Measurements from ENCODE around the gene FAM47E.

FAM47E gene

DNA sequence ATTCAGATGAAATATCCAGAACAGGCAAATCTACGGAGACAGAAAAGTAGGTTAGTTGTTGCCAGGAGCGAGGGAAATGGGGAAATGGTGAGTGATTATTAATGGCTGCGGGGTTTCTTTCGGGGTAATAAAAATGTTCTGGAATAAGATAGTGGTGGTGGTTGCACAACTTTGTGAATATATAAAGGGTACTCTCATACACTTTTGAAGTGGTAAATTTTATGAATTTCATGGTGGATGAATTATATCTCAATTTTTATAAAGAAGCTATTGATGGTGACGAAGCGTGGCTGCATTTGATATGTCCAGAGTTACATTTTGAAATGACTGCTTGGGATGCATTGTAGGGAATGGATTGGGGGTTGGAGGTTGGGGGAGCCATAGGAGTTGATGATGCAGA, 16.3 kb downstream of the FAM47E start:
- no peaks in the 10 kb centered on the region for H3K27me3 ChIP-seq (ENCODE audit: insufficient read depth, low read length, poor library complexity, severe bottlenecking)
- H3K9ac ChIP-seq (ENCODE audit: low read depth, low read length, poor library complexity, severe bottlenecking) = no peak overlapping the region
- H2AFZ ChIP-seq (ENCODE audit: low read length) = no peak overlapping the region
- H4K20me1 ChIP-seq (ENCODE audit: insufficient read depth, low read length, poor library complexity, severe bottlenecking) = no peaks in the 10 kb centered on the region
- H3K36me3 ChIP-seq (ENCODE audit: insufficient read depth, low read length) = no peaks in the 10 kb centered on the region
- H3K4me3 ChIP-seq (ENCODE audit: low read length, poor library complexity, severe bottlenecking) = no peak overlapping the region
- no peak for TF ChIP-seq EZH2phosphoT487 (IDR thresholded peaks at IDR 0.05; ENCODE audit: borderline replicate concordance)
- TF ChIP-seq, protein P1, sequence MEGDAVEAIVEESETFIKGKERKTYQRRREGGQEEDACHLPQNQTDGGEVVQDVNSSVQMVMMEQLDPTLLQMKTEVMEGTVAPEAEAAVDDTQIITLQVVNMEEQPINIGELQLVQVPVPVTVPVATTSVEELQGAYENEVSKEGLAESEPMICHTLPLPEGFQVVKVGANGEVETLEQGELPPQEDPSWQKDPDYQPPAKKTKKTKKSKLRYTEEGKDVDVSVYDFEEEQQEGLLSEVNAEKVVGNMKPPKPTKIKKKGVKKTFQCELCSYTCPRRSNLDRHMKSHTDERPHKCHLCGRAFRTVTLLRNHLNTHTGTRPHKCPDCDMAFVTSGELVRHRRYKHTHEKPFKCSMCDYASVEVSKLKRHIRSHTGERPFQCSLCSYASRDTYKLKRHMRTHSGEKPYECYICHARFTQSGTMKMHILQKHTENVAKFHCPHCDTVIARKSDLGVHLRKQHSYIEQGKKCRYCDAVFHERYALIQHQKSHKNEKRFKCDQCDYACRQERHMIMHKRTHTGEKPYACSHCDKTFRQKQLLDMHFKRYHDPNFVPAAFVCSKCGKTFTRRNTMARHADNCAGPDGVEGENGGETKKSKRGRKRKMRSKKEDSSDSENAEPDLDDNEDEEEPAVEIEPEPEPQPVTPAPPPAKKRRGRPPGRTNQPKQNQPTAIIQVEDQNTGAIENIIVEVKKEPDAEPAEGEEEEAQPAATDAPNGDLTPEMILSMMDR (conservative IDR thresholded peaks at IDR 0.05; ENCODE audit: low read length) = no peak
- no peaks in the 10 kb centered on the region for H3K79me2 ChIP-seq (ENCODE audit: insufficient read depth, low read length)
- no peaks in the 10 kb centered on the region for H3K9me3 ChIP-seq (ENCODE audit: insufficient read depth, low read depth, low read length)
- no peaks in the 10 kb centered on the region for H3K9me2 ChIP-seq (replicated peaks; ENCODE audit: low read depth, low read length)
- H3F3A ChIP-seq (ENCODE audit: low read depth) = no peaks in the 10 kb centered on the region
- H3K4me1 ChIP-seq (ENCODE audit: insufficient read depth, low read length, poor library complexity, severe bottlenecking) = no peaks in the 10 kb centered on the region
- H3K4me2 ChIP-seq (ENCODE audit: low read depth, low read length, poor library complexity, severe bottlenecking) = no peak overlapping the region

DNA sequence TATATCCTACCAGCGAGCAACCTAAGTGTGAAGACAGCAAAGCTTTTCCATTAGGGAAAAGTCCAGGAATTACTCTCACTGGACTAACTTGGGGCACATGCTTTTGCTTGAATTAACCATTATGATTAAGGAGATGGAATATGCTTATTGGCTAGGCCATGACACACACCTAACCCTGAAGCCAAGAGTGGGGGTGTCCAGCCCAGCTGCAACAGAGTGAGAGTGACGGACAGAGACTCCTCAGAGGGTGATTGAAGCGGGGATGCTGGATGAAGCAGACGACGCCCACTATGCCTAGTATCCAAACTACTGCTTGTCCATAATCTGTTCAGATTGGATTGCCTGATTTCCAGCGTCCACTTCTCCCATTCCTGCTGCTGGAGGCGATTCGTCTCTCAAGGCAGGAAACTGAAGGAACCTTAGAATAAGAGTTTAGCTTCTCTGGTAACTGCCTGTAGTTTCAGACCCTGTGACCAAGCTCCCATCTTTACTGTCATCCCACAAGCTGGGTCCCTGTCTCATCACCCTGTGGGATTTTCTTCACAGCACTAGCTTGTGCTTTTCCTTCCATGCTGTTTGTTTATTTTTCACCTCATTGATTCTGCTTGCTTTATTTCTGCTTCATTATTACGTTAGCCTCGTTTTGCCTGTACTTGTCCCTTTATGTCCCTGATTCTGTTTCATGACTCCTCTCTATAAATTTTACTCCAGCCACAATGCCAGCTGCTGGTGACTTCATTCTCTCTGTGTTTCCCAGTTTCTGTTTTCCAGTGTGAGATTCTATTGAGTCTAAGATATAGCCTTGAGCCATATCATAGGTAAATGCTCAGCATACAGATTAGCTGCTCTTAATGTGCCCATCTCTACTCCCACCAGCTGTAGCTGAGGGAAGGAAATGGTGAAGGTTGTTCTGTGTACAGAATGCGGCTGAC, 19.0 kb downstream of the FAM47E start:
- no peaks in the 10 kb centered on the region for H4K20me1 ChIP-seq (ENCODE audit: insufficient read depth, low read length, poor library complexity, severe bottlenecking)
- no peak overlapping the region for H3K9ac ChIP-seq (ENCODE audit: low read depth, low read length, poor library complexity, severe bottlenecking)
- H3K4me3 ChIP-seq (ENCODE audit: low read length, poor library complexity, severe bottlenecking) = no peak overlapping the region
- H3K27me3 ChIP-seq (ENCODE audit: insufficient read depth, low read length, poor library complexity, severe bottlenecking) = no peaks in the 10 kb centered on the region
- TF ChIP-seq EZH2phosphoT487 (IDR thresholded peaks at IDR 0.05; ENCODE audit: borderline replicate concordance) = no peak
- TF ChIP-seq, protein P1 (conservative IDR thresholded peaks at IDR 0.05; ENCODE audit: low read length) = no peak
- H3K79me2 ChIP-seq (ENCODE audit: insufficient read depth, low read length) = no peaks in the 10 kb centered on the region
- no peaks in the 10 kb centered on the region for H3K4me1 ChIP-seq (ENCODE audit: insufficient read depth, low read length, poor library complexity, severe bottlenecking)
- H3F3A ChIP-seq (ENCODE audit: low read depth) = no peaks in the 10 kb centered on the region
- H3K36me3 ChIP-seq (ENCODE audit: insufficient read depth, low read length) = no peaks in the 10 kb centered on the region
- H3K9me2 ChIP-seq (replicated peaks; ENCODE audit: low read depth, low read length) = no peaks in the 10 kb centered on the region
- H3K9me3 ChIP-seq (ENCODE audit: insufficient read depth, low read depth, low read length) = no peaks in the 10 kb centered on the region
- no peak overlapping the region for H3K4me2 ChIP-seq (ENCODE audit: low read depth, low read length, poor library complexity, severe bottlenecking)
- H2AFZ ChIP-seq (ENCODE audit: low read length) = no peak overlapping the region

DNA sequence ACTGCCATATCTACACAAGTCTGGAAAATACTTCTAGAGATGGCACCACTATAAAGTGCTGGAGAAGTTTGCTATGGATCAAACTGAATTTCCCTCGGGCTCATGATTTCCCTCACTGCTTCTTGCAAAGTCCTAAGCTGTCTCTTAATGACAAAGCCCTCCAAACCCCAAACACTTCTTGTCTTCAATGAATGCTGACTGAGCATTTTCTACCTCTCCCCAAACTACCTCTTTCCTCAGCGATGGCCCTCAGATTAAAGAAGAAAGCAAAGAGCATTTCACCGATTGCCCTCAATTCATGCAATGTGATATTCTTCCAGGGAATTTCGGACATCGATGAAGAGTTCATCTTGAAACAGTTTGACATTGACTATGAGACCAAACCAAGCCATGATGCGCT, 19.7 kb downstream of the FAM47E start:
- no peak overlapping the region for H3K4me2 ChIP-seq (ENCODE audit: low read depth, low read length, poor library complexity, severe bottlenecking)
- H3K36me3 ChIP-seq (ENCODE audit: insufficient read depth, low read length) = no peaks in the 10 kb centered on the region
- H3K79me2 ChIP-seq (ENCODE audit: insufficient read depth, low read length) = no peaks in the 10 kb centered on the region
- H3K27me3 ChIP-seq (ENCODE audit: insufficient read depth, low read length, poor library complexity, severe bottlenecking) = no peaks in the 10 kb centered on the region
- TF ChIP-seq, protein P1 (conservative IDR thresholded peaks at IDR 0.05; ENCODE audit: low read length) = no peak
- TF ChIP-seq EZH2phosphoT487 (IDR thresholded peaks at IDR 0.05; ENCODE audit: borderline replicate concordance) = no peak
- H3K9ac ChIP-seq (ENCODE audit: low read depth, low read length, poor library complexity, severe bottlenecking) = no peak overlapping the region
- no peaks in the 10 kb centered on the region for H3K9me2 ChIP-seq (replicated peaks; ENCODE audit: low read depth, low read length)
- H3K4me3 ChIP-seq (ENCODE audit: low read length, poor library complexity, severe bottlenecking) = no peak overlapping the region
- no peaks in the 10 kb centered on the region for H3K4me1 ChIP-seq (ENCODE audit: insufficient read depth, low read length, poor library complexity, severe bottlenecking)
- H3F3A ChIP-seq (ENCODE audit: low read depth) = no peaks in the 10 kb centered on the region
- H4K20me1 ChIP-seq (ENCODE audit: insufficient read depth, low read length, poor library complexity, severe bottlenecking) = no peaks in the 10 kb centered on the region
- H3K9me3 ChIP-seq (ENCODE audit: insufficient read depth, low read depth, low read length) = no peaks in the 10 kb centered on the region
- no peak overlapping the region for H2AFZ ChIP-seq (ENCODE audit: low read length)
